Measurements from ENCODE around the gene IL25.
"Not testable (repeated sequence)": the region's sequence is repeated elsewhere in the genome, so short reads cannot be mapped to it uniquely, and the experiment has no call there.

The IL25 gene

GRCh38 chr14:23421594-23421993 lies 49.0 kb downstream of the IL25 start:
- no peak overlapping the region for H3K27ac ChIP-seq (ENCODE audit: low read depth, low read length)
- no peaks in the 10 kb centered on the region for H3K36me3 ChIP-seq (ENCODE audit: low read length)
- H3K4me2 ChIP-seq (ENCODE audit: low read depth, low read length, poor library complexity, severe bottlenecking), result no peak overlapping the region
- no peaks in the 10 kb centered on the region for H3K79me2 ChIP-seq (ENCODE audit: insufficient read depth, low read length)
- H3K9ac ChIP-seq (ENCODE audit: low read length), result no peak overlapping the region
- H2AFZ ChIP-seq (ENCODE audit: low read depth, low read length, severe bottlenecking), result no peak overlapping the region
- no peaks in the 10 kb centered on the region for H3K27me3 ChIP-seq (ENCODE audit: low read length)
- no peaks in the 10 kb centered on the region for H4K20me1 ChIP-seq (ENCODE audit: low read depth, low read length)
- TF ChIP-seq CTCF (IDR thresholded peaks at IDR 0.05; ENCODE audit: insufficient read depth, low read length, poor library complexity, severe bottlenecking) (no peak), EZH2phosphoT487 (conservative IDR thresholded peaks at IDR 0.05; ENCODE audit: low read length) (no peak)
- no peak overlapping the region for H3K4me3 ChIP-seq (ENCODE audit: insufficient read depth, low read length, poor library complexity, severe bottlenecking)
- no peaks in the 10 kb centered on the region for H3F3A ChIP-seq (ENCODE audit: insufficient read depth)
- no peaks in the 10 kb centered on the region for H3K9me3 ChIP-seq (ENCODE audit: insufficient read depth, low read length)
- no peaks in the 10 kb centered on the region for H3K9me2 ChIP-seq (replicated peaks; ENCODE audit: insufficient read depth, low read length)

GRCh38 chr14:23423657-23424056 lies 51.0 kb downstream of the IL25 start:
- H3K9me3 ChIP-seq (ENCODE audit: insufficient read depth, low read length), result no peaks in the 10 kb centered on the region
- H3K36me3 ChIP-seq (ENCODE audit: low read length), result no peaks in the 10 kb centered on the region
- no peaks in the 10 kb centered on the region for H3K9me2 ChIP-seq (replicated peaks; ENCODE audit: insufficient read depth, low read length)
- no peak overlapping the region for H3K4me3 ChIP-seq (ENCODE audit: insufficient read depth, low read length, poor library complexity, severe bottlenecking)
- no peak overlapping the region for H3K4me2 ChIP-seq (ENCODE audit: low read depth, low read length, poor library complexity, severe bottlenecking)
- H3K27me3 ChIP-seq (ENCODE audit: low read length), result peaks cover 4% of the 10 kb centered on the region; the same call in 1 of the 2 replicates
- no peak overlapping the region for H3K27ac ChIP-seq (ENCODE audit: low read depth, low read length)
- no peaks in the 10 kb centered on the region for H4K20me1 ChIP-seq (ENCODE audit: low read depth, low read length)
- no peaks in the 10 kb centered on the region for H3F3A ChIP-seq (ENCODE audit: insufficient read depth)
- no peak overlapping the region for H3K9ac ChIP-seq (ENCODE audit: low read length)
- TF ChIP-seq EZH2phosphoT487 (conservative IDR thresholded peaks at IDR 0.05; ENCODE audit: low read length) (no peak), CTCF (IDR thresholded peaks at IDR 0.05; ENCODE audit: insufficient read depth, low read length, poor library complexity, severe bottlenecking) (no peak)
- H3K79me2 ChIP-seq (ENCODE audit: insufficient read depth, low read length), result no peaks in the 10 kb centered on the region
- no peak overlapping the region for H2AFZ ChIP-seq (ENCODE audit: low read depth, low read length, severe bottlenecking)

- TF ChIP-seq CTCF (IDR thresholded peaks at IDR 0.05; ENCODE audit: insufficient read depth, low read length, poor library complexity, severe bottlenecking) (no peak), EZH2phosphoT487 (conservative IDR thresholded peaks at IDR 0.05; ENCODE audit: low read length) (no peak)
- Histone ChIP-seq H3K79me2 (ENCODE audit: insufficient read depth, low read length) (no peaks in the 10 kb centered on the region), H3K9ac (ENCODE audit: low read length) (no peak overlapping the region), H3K4me2 (ENCODE audit: low read depth, low read length, poor library complexity, severe bottlenecking) (no peak overlapping the region), H3K9me2 (replicated peaks; ENCODE audit: insufficient read depth, low read length) (no peaks in the 10 kb centered on the region), H3K4me3 (ENCODE audit: insufficient read depth, low read length, poor library complexity, severe bottlenecking) (no peak overlapping the region), H2AFZ (ENCODE audit: low read depth, low read length, severe bottlenecking) (no peak overlapping the region), H3F3A (ENCODE audit: insufficient read depth) (no peaks in the 10 kb centered on the region), H3K9me3 (ENCODE audit: insufficient read depth, low read length) (no peaks in the 10 kb centered on the region), H4K20me1 (ENCODE audit: low read depth, low read length) (no peaks in the 10 kb centered on the region), H3K36me3 (ENCODE audit: low read length) (no peaks in the 10 kb centered on the region), H3K27me3 (ENCODE audit: low read length) (peaks cover 4% of the 10 kb centered on the region; the same call in 1 of the 2 replicates), H3K27ac (ENCODE audit: low read depth, low read length) (no peak overlapping the region)
Measured at GRCh38 chr14:23425169-23425568, 52.6 kb downstream of the IL25 start.

GRCh38 chr14:23425798-23426197 lies 53.2 kb downstream of the IL25 start:
- H3F3A ChIP-seq (ENCODE audit: insufficient read depth), result not testable (repeated sequence)

More at GRCh38 chr14:23425798-23426197, 53.2 kb downstream of the IL25 start:
- not testable (repeated sequence) for H3K4me2 ChIP-seq (ENCODE audit: low read depth, low read length, poor library complexity, severe bottlenecking); H2AFZ ChIP-seq (ENCODE audit: low read depth, low read length, severe bottlenecking); H3K27me3 ChIP-seq (ENCODE audit: low read length); H3K27ac ChIP-seq (ENCODE audit: low read depth, low read length); H3K9me2 ChIP-seq (replicated peaks; ENCODE audit: insufficient read depth, low read length); H3K4me3 ChIP-seq (ENCODE audit: insufficient read depth, low read length, poor library complexity, severe bottlenecking); H3K79me2 ChIP-seq (ENCODE audit: insufficient read depth, low read length); H3K9me3 ChIP-seq (ENCODE audit: insufficient read depth, low read length); H3K9ac ChIP-seq (ENCODE audit: low read length); H3K36me3 ChIP-seq (ENCODE audit: low read length); H4K20me1 ChIP-seq (ENCODE audit: low read depth, low read length)
